Coronary artery (tissue), 2 donors: ENCODE data around the gene TUBAL3.

Experiments used
- DNase-seq: peaks from one replicate; pipeline ENCODE4 v3.0.0-alpha.2; 2017; ENCODE audit warnings: low spot score
- H3K27ac ChIP-seq, 2 donors: fragments of 200-600 bp; sonication (generic); one replicate each; pipeline ENCODE4 v1.5.1; 2016 to 2019
- H3K4me3 ChIP-seq: fragments of 200-600 bp; sonication (generic); 2 replicates; pipeline ENCODE4 v1.5.1; 2016; ENCODE audit warnings: mild to moderate bottlenecking, moderate library complexity
- CTCF ChIP-seq: fragments of 200-600 bp; sonication (generic); IDR thresholded peaks from one replicate; pipeline ENCODE4 v1.5.1; 2019; ENCODE audit warnings: antibody characterized with exemption

TUBAL3 gene

GRCh38 chr10:5399332-5399731, 5.3 kb downstream of the TUBAL3 start:
- Histone ChIP-seq H3K4me3 (no peak overlapping the region), H3K27ac (no peak overlapping the region)
- no peak for TF ChIP-seq CTCF
- DNase-seq = no peak

- Histone ChIP-seq H3K4me3 (no peak overlapping the region), H3K27ac (no peak overlapping the region)
- TF ChIP-seq CTCF = no peak
- DNase-seq = no peak
These were observed 7.9 kb downstream of the TUBAL3 start for GRCh38 chr10:5396556-5397300.

GRCh38 chr10:5395168-5395567, 9.5 kb downstream of the TUBAL3 start:
- H3K27ac ChIP-seq = no peak overlapping the region
- H3K4me3 ChIP-seq = no peak overlapping the region
- no peak for TF ChIP-seq CTCF
- DNase-seq = no peak

- no peak overlapping the region for H3K27ac ChIP-seq
- H3K4me3 ChIP-seq = no peak overlapping the region
- no peak for DNase-seq
- TF ChIP-seq CTCF = no peak
These were observed 11.1 kb downstream of the TUBAL3 start for GRCh38 chr10:5393529-5393928.

- DNase-seq = no peak
- TF ChIP-seq CTCF = no peak
- H3K27ac ChIP-seq = no peak overlapping the region
- no peak overlapping the region for H3K4me3 ChIP-seq
These were observed 12.8 kb downstream of the TUBAL3 start for GRCh38 chr10:5391790-5392189.

- Histone ChIP-seq H3K4me3 (no peak overlapping the region), H3K27ac (no peak overlapping the region)
- no peak for DNase-seq
- TF ChIP-seq CTCF = no peak
These were observed 13.9 kb downstream of the TUBAL3 start for GRCh38 chr10:5390607-5391205.

GRCh38 chr10:5387169-5387568, 17.5 kb downstream of the TUBAL3 start:
- no peak overlapping the region for H3K4me3 ChIP-seq

More at GRCh38 chr10:5387169-5387568, 17.5 kb downstream of the TUBAL3 start:
- no peak for TF ChIP-seq CTCF
- no peak for DNase-seq
- no peak overlapping the region for H3K27ac ChIP-seq
